ENCODE measurements around the gene CCPG1.
A peak's percentile ranks its signal among the peaks of the same experiment; 100 is the strongest.
"Not testable (repeated sequence)": the region's sequence is repeated elsewhere in the genome, so short reads cannot be mapped to it uniquely, and the experiment has no call there.

The CCPG1 gene, protein sequence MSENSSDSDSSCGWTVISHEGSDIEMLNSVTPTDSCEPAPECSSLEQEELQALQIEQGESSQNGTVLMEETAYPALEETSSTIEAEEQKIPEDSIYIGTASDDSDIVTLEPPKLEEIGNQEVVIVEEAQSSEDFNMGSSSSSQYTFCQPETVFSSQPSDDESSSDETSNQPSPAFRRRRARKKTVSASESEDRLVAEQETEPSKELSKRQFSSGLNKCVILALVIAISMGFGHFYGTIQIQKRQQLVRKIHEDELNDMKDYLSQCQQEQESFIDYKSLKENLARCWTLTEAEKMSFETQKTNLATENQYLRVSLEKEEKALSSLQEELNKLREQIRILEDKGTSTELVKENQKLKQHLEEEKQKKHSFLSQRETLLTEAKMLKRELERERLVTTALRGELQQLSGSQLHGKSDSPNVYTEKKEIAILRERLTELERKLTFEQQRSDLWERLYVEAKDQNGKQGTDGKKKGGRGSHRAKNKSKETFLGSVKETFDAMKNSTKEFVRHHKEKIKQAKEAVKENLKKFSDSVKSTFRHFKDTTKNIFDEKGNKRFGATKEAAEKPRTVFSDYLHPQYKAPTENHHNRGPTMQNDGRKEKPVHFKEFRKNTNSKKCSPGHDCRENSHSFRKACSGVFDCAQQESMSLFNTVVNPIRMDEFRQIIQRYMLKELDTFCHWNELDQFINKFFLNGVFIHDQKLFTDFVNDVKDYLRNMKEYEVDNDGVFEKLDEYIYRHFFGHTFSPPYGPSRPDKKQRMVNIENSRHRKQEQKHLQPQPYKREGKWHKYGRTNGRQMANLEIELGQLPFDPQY

DNA sequence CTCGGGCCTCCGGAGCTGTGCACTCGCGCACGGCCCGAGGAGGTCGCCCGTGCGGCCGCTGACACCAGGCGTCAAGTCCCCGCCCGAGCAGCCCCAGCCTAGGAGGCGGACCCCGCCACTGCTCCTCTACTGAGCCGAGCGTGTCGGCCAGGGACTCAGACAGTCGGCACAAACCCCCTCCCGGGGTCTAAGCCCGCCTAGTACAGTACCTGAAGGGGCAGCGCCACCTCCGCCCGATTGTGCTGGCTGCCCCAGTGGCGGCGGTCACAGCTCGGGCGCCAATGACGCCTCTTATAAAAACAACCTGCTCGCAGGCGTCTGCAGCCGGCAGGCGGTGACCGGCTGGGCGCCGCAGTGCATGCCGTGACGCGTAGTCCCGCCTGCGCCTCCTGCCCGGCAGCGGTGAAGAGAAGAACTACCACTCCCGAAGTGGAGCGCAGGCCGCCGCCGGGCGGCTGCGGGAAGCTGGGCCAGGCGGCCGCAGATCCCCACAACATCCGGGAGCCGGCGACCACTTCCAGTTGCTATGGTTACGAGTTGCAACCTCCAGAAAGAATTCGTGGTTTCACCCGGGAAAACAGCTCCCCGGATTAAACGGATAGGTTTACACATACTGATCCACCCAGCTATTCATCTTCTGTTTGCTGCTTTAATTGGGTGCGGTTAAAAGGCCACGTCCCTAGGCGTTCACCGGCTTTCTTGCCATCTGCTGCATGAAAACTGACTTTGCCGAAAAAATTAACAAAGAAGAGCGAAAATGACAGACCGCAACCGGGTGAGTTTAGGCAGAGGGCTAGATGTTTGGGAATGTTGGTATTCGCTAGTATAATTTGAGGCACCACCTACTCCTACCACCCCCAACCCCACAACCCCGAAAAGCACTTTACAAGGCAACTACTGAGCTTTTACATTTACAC is at the start of gene CCPG1, which contains the start of gene PIERCE2:
Gene CCPG1, minus strand, starts transcription at position 348 of the 917 bp plus-strand sequence. CDS start 18,935 bp downstream, outside the sequence.
Gene PIERCE2, plus strand, starts transcription at position 484 of the 917 bp plus-strand sequence. Its CDS starts 274 bp downstream, at position 758.
- DNase-seq = peak; percentile 71

- DNase-seq = peak; percentile 4
Observed at GRCh38 chr15:55457401-55458022, 49.4 kb upstream of the CCPG1 start.

DNA sequence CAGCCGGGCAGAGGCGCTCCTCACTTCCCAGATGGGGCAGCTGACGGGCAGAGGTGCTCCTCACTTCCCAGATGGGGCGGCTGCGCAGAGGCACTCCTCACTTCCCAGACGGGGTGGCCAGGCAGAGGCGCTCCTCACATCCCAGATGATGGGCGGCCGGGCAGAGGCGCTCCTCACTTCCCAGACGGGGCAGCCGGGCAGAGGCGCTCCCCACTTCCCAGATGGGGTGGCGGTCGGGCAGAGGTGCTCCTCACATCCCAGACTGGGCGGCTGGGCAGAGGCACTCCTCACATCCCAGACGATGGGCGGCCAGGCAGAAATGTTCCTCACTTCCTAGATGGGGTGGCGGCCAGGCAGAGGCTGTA is 38.9 kb upstream of the CCPG1 start:
- DNase-seq = not testable (repeated sequence)

DNA sequence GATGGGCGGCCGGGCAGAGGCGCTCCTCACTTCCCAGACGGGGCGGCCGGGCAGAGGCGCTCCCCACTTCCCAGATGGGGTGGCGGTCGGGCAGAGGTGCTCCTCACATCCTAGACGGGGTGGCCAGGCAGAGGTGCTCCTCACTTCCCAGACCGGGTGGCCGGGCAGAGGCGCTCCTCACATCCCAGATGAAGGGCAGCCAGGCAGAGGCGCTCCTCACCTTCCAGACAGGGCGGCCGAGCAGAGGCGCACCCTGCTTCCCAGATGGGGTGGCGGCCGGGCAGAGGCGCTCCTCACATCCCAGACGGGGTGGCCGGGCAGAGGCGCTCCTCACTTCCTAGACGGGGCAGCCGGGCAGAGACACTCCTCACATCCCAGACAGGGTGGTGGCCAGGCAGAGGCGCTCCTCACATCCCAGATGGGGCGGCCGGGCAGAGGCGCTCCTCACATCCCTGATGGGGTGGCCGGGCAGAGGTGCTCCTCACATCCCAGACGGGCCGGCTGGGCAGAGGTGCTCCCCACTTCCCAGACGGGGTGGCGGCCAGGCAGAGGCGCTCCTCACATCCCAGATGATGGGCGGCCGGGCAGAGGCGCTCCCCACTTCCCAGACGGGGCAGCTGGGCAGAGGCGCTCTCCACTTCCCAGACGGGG is 38.3 kb upstream of the CCPG1 start:
- not testable (repeated sequence) for DNase-seq

GRCh38 chr15:55445936-55446335 is 37.8 kb upstream of the CCPG1 start:
- DNase-seq = not testable (repeated sequence)

DNA sequence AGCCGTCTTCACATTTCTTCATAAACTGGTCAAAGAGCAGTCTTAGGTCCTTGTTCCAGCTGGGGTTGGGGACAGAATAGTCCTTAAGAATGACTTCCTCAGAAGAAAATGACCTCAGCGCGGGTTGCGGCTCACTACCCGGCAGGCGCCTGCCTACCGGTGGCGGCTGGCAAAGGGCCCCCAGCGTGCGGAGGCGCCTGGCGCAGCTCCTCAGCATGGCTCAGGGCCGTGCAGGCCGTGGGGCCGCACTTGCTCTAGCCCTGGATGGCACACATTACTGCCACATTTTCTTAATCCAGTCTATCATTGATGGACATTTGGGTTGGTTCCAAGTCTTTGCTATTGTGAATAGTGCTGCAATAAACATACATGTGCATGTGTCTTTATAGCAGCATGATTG is 35.0 kb upstream of the CCPG1 start:
- DNase-seq = not testable (repeated sequence)

DNA sequence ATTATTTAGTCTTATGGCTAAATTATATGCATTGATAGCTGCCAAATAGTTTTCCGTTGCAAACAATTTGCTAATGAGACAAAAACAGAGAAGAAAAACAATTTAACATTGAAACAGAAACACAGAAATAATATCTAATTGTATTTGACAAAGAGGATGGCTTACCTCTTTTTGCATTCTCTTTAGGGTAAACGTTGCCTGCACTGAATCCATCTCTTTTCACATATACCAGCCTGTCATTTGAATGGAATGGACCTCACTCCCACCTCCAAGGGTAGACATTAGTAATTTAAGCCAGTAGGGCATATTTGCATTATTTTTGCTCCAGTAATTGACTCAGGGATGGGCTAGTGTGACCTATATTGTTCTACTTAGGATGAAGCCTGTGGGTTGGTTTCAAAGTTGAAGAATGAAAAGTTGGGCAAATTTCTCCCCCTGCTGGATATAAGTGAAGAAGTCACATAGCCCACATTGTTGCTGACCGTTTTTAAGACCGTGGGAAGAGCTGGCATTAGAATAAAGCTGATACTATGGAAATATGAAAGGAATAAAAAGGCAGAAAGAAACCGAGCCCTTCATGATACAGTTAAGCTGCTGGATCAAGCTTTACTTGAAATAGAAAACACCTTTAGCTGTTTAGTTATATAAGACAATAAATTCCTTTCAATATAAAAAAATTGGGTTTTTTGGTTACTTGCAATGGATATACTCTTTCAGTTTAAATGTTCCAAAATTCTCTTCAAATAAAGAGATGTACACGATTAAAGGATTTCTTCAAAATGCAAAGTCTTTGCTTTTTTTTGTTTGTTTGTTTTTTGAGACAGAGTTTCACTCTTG is 27.0 kb upstream of the CCPG1 start:
- peak; percentile 10 for DNase-seq

DNA sequence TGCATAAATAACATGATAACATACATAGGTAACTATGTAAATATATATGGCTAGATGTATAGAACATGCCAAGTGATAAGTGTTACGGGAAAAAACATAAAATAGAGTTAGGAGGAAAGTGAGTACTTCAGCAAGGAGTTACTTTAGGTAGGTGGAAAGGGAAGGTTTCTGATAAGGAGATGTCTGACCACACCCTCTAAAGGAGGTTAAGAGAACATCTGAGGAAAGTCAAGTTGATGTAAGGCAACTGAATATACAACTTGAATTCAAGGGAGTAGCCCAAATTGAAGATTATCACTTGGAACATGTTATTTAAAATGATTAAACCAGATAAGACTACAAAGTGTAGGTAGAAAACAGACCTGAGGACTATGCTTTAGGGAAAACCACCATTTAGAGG is 13.9 kb upstream of the CCPG1 start:
- no peak for DNase-seq

DNA sequence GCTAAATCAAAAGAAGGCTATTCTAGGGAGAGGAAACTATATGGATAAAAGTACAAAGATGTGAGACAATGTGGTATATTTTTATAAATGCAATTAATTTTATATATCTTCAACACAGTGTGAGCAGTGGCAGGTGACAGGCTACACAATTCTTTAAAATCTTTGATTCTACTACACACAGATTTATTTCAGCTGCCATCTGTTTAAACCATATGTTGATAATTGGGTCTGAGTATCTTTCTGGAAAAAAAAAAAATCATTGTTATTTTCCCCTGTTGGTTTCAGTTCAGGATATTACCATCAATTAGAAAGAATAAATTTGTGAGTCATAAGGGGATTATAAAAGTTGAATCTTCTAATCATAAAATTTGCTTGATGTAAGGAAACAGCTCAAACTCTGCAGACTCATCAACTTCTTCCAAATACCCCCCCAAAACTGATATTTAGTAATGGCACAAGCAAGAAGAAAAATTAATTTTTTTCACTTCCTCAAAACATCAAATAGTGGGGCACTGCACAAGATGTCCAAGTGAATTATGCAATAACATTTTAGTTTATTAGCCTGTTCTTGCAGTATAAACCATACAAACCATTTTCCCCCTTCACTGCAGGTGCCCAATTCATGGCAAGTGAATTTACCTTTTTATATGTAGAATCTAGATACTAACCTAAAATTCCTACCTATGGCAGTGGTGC is 12.2 kb upstream of the CCPG1 start:
- DNase-seq = no peak

DNA sequence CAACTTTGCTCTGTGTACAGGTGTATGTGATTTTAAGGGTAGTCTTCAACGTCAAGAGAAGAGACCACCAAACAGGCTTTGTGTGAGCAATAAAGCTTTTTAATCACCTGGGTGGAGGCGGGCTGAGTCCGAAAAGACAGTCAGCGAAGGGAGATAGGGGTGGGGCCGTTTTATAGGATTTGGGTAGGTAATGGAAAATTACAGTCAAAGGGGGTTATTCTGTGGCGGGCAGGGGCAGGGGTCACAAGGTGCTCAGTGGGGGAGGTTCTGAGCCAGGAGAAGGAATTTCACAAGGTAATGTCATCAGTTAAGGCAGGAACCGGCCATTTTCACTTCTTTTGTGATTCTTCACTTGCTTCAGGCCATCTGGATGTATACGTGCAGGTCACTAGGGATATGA is 9.5 kb upstream of the CCPG1 start:
- not testable (repeated sequence) for DNase-seq

- DNase-seq = not testable (repeated sequence)
Observed at GRCh38 chr15:55408976-55409375, 817 bp upstream of the CCPG1 start.

- DNase-seq = peak; percentile 10
Observed at GRCh38 chr15:55407498-55408011, 604 bp downstream of the CCPG1 start.

DNA sequence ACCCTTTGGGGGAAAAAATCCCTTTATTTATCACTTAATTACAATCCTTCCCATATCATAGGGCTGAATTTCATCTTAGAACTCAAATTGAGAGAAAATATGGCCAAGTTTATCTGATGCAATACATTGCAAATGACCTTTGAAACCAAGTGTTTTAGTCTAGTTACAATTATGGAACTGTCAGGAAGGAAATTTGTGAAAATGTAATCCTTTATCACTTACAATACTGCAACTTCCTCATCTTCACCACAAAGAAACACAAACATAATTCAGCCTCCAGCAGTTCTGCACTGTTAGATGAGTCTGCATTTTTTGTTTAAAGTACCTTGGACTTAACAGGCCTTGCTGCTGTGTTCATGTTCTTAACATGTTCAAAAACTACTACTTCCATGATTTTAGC is 4.6 kb downstream of the CCPG1 start:
- DNase-seq = no peak

DNA sequence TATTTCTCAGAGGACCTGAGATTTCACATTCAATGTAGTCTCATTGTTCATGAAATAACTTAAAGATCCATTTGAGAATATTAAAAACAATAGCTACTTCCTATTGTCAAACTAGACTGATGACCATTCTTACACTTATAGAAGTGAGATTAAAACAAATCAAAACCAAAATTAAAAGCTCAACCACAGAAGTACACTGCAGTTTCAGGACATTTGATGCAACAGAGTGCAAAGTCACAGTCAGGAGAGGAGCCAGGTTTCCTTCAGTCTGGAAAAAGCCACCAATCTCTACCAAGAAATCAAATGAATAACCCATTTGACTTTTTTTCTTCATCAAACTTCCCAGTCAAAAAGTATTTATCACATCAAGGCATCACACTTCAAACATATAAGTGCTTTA is 5.5 kb downstream of the CCPG1 start:
- DNase-seq = no peak

- DNase-seq = no peak
Observed at GRCh38 chr15:55401786-55402246, 6.3 kb downstream of the CCPG1 start.

- not testable (repeated sequence) for DNase-seq
Observed at GRCh38 chr15:55400050-55400449, 8.1 kb downstream of the CCPG1 start.

DNA sequence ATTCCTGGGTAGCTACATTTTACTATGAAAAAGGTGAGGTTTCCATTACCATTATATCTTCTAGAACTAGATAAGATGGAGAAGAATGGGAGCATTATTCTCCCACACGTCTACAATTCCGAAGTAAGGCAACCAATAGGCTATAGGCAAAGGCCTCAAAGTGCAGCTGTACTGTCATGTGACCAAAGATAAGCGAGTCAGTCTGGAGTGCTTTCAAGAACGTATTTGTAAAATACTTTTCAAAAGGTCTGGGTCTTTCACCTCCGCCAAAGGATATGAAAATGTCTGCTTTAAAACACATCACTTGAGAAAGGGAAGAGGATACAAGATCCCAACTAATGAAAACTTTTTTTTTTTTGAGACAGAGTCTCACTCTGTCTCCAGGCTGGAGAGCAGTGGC is 9.9 kb downstream of the CCPG1 start:
- DNase-seq = no peak

GRCh38 chr15:55394694-55395093 is 13.5 kb downstream of the CCPG1 start:
- DNase-seq = no peak

DNA sequence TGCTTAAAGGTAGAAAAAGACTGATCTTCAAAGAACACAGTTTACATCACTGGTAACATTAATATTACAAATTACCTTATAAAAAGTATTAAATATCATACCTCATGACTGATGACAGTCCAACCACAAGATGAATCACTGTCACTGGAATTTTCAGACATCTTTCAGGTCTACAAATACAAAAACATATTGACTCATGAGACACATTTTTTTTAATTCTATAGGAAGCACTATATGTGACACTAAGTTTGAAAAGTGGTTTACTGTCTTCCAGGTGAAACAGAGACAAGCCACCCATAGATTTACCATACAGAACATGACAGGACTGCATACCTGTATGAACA is 18.9 kb downstream of the CCPG1 start:
- no peak for DNase-seq

DNA sequence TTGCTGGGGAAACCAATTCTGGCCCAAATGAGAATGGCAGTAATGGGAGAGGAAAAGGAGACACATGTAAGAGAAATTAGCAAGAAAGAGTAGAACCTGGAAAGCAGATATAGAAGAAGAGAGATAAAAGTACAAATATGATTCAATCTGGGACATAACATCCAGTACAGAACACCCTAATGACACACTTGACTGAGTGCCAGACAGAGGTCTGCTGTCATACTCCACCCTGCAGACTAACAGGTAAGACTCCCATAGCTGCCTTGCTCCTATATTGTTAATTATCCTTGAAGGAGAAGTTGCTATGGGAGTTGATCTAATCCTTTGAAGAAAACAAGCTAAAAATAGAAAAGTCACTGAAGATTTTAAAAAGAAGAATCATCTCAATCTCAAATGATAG is 21.1 kb downstream of the CCPG1 start:
- no peak for DNase-seq
